ENCODE data around the gene C2orf72.

The C2orf72 gene

GRCh38 chr2:231037731-231038482 lies 584 bp downstream of the C2orf72 start:
- Histone ChIP-seq H3K9me3 (ENCODE audit: control insufficient read depth, insufficient read depth, low read length) (no peaks in the 10 kb centered on the region), H3K79me2 (ENCODE audit: control insufficient read depth, low read length) (no peaks in the 10 kb centered on the region), H3K36me3 (ENCODE audit: control insufficient read depth, low read length) (no peaks in the 10 kb centered on the region), H3K4me2 (ENCODE audit: low read length) (no peak overlapping the region), H3K4me3 (ENCODE audit: low read length) (no peak overlapping the region), H3K27me3 (ENCODE audit: control insufficient read depth, low read length) (peaks cover 40% of the 10 kb centered on the region), H4K20me1 (ENCODE audit: control insufficient read depth, insufficient read depth, low read depth, low read length) (no peaks in the 10 kb centered on the region), H3K4me1 (ENCODE audit: control insufficient read depth, low read length) (peaks cover 8% of the 10 kb centered on the region), H3K9me2 (replicated peaks; ENCODE audit: control insufficient read depth, low read length) (no peaks in the 10 kb centered on the region), H3F3A (ENCODE audit: control insufficient read depth, insufficient read depth) (no peaks in the 10 kb centered on the region), H3K27ac (ENCODE audit: low read depth, low read length) (no peak overlapping the region)
- TF ChIP-seq EZH2phosphoT487 (IDR thresholded peaks at IDR 0.05; ENCODE audit: borderline replicate concordance, low read length) = no peak
- TF ChIP-seq CTCF (IDR thresholded peaks at IDR 0.05; ENCODE audit: low read depth, low read length, poor library complexity, severe bottlenecking) = no peak

- Histone ChIP-seq H3K4me2 (ENCODE audit: low read length) (no peak overlapping the region), H3K9me2 (replicated peaks; ENCODE audit: control insufficient read depth, low read length) (no peaks in the 10 kb centered on the region), H3K9me3 (ENCODE audit: control insufficient read depth, insufficient read depth, low read length) (no peaks in the 10 kb centered on the region), H3K4me1 (ENCODE audit: control insufficient read depth, low read length) (peaks cover 8% of the 10 kb centered on the region), H3K36me3 (ENCODE audit: control insufficient read depth, low read length) (no peaks in the 10 kb centered on the region), H3K27me3 (ENCODE audit: control insufficient read depth, low read length) (peaks cover 43% of the 10 kb centered on the region), H3K4me3 (ENCODE audit: low read length) (no peak overlapping the region), H3F3A (ENCODE audit: control insufficient read depth, insufficient read depth) (no peaks in the 10 kb centered on the region), H3K79me2 (ENCODE audit: control insufficient read depth, low read length) (no peaks in the 10 kb centered on the region), H4K20me1 (ENCODE audit: control insufficient read depth, insufficient read depth, low read depth, low read length) (no peaks in the 10 kb centered on the region), H3K27ac (ENCODE audit: low read depth, low read length) (no peak overlapping the region)
- no peak for TF ChIP-seq CTCF (IDR thresholded peaks at IDR 0.05; ENCODE audit: low read depth, low read length, poor library complexity, severe bottlenecking)
- TF ChIP-seq EZH2phosphoT487 (IDR thresholded peaks at IDR 0.05; ENCODE audit: borderline replicate concordance, low read length) = no peak
Measured at GRCh38 chr2:231038483-231039293, 1.4 kb downstream of the C2orf72 start.

- Histone ChIP-seq H3K9me2 (replicated peaks; ENCODE audit: control insufficient read depth, low read length) (no peaks in the 10 kb centered on the region), H3K27me3 (ENCODE audit: control insufficient read depth, low read length) (peaks cover 45% of the 10 kb centered on the region), H3K4me3 (ENCODE audit: low read length) (no peak overlapping the region), H4K20me1 (ENCODE audit: control insufficient read depth, insufficient read depth, low read depth, low read length) (no peaks in the 10 kb centered on the region), H3K9me3 (ENCODE audit: control insufficient read depth, insufficient read depth, low read length) (no peaks in the 10 kb centered on the region), H3K79me2 (ENCODE audit: control insufficient read depth, low read length) (no peaks in the 10 kb centered on the region), H3K27ac (ENCODE audit: low read depth, low read length) (no peak overlapping the region), H3F3A (ENCODE audit: control insufficient read depth, insufficient read depth) (no peaks in the 10 kb centered on the region), H3K36me3 (ENCODE audit: control insufficient read depth, low read length) (no peaks in the 10 kb centered on the region), H3K4me1 (ENCODE audit: control insufficient read depth, low read length) (peaks cover 7% of the 10 kb centered on the region), H3K4me2 (ENCODE audit: low read length) (no peak overlapping the region)
- TF ChIP-seq CTCF (IDR thresholded peaks at IDR 0.05; ENCODE audit: low read depth, low read length, poor library complexity, severe bottlenecking) (no peak), EZH2phosphoT487 (IDR thresholded peaks at IDR 0.05; ENCODE audit: borderline replicate concordance, low read length) (no peak)
Measured at GRCh38 chr2:231039294-231039664, 2.0 kb downstream of the C2orf72 start.
